HUES48 (cell line): Measurements from ENCODE around the gene OARD1.
"Not testable (repeated sequence)": the region's sequence is repeated elsewhere in the genome, so short reads cannot be mapped to it uniquely, and the experiment has no call there.

Experiments
- H3K27ac ChIP-seq: one replicate; pipeline ENCODE4 v1.7.0; 2013; ENCODE audit warnings: low read depth, low read length, inconsistent platforms
- H3K27me3 ChIP-seq: 2 replicates; pipeline ENCODE4 v1.6.1; 2013; ENCODE audit warnings: mild to moderate bottlenecking, low read length; ENCODE audit not compliant: control insufficient read depth, insufficient read depth
- H3K36me3 ChIP-seq: 2 replicates; pipeline ENCODE4 v1.6.1; 2013; ENCODE audit warnings: low read length; ENCODE audit not compliant: control insufficient read depth, insufficient read depth
- H3K4me1 ChIP-seq: 2 replicates; pipeline ENCODE4 v1.6.1; 2013; ENCODE audit warnings: mild to moderate bottlenecking, low read length; ENCODE audit not compliant: control insufficient read depth, insufficient read depth
- H3K4me3 ChIP-seq: 2 replicates; pipeline ENCODE4 v1.5.1; 2013; ENCODE audit warnings: mild to moderate bottlenecking, low read depth, low read length
- H3K9ac ChIP-seq: 2 replicates; pipeline ENCODE4 v1.6.1; 2013; ENCODE audit warnings: mild to moderate bottlenecking, low read depth, low read length, moderate library complexity
- H3K9me3 ChIP-seq: 2 replicates; pipeline ENCODE4 v1.6.1; 2013; ENCODE audit warnings: low read length; ENCODE audit not compliant: control insufficient read depth, insufficient read depth

The OARD1 gene

GRCh38 chr6:41023114-41023513 lies 49.0 kb downstream of the OARD1 start:
- Histone ChIP-seq H3K27ac (no peak overlapping the region), H3K4me3 (no peak overlapping the region), H3K27me3 (no peaks in the 10 kb centered on the region), H3K4me1 (peaks cover 9% of the 10 kb centered on the region), H3K36me3 (no peaks in the 10 kb centered on the region), H3K9me3 (no peaks in the 10 kb centered on the region), H3K9ac (no peak overlapping the region)

- no peak overlapping the region for H3K27ac ChIP-seq
- no peaks in the 10 kb centered on the region for H3K36me3 ChIP-seq
- no peak overlapping the region for H3K9ac ChIP-seq
- H3K4me3 ChIP-seq, result no peak overlapping the region
- H3K4me1 ChIP-seq, result peaks cover 8% of the 10 kb centered on the region
- H3K27me3 ChIP-seq, result no peaks in the 10 kb centered on the region
- no peaks in the 10 kb centered on the region for H3K9me3 ChIP-seq
These were observed 49.9 kb downstream of the OARD1 start for GRCh38 chr6:41022294-41022693.

GRCh38 chr6:41021832-41022231 lies 50.3 kb downstream of the OARD1 start:
- Histone ChIP-seq H3K27me3 (no peaks in the 10 kb centered on the region), H3K4me1 (peaks cover 3% of the 10 kb centered on the region; the same call in 1 of the 2 replicates), H3K27ac (no peak overlapping the region), H3K9ac (no peak overlapping the region), H3K4me3 (no peak overlapping the region), H3K36me3 (no peaks in the 10 kb centered on the region), H3K9me3 (no peaks in the 10 kb centered on the region)

- Histone ChIP-seq H3K36me3 (no peaks in the 10 kb centered on the region), H3K27ac (no peak overlapping the region), H3K27me3 (no peaks in the 10 kb centered on the region), H3K4me3 (no peak overlapping the region), H3K9me3 (no peaks in the 10 kb centered on the region), H3K4me1 (no peaks in the 10 kb centered on the region), H3K9ac (no peak overlapping the region)
These were observed 54.5 kb downstream of the OARD1 start for GRCh38 chr6:41017663-41018062.

- not testable (repeated sequence) for H3K36me3 ChIP-seq, H3K9me3 ChIP-seq, H3K27me3 ChIP-seq, H3K9ac ChIP-seq, H3K4me1 ChIP-seq, H3K4me3 ChIP-seq, H3K27ac ChIP-seq
These were observed 56.3 kb downstream of the OARD1 start for GRCh38 chr6:41015860-41016259.

- H3K27ac ChIP-seq, result no peak overlapping the region
- H3K4me1 ChIP-seq, result no peaks in the 10 kb centered on the region
- H3K4me3 ChIP-seq, result no peak overlapping the region
- H3K27me3 ChIP-seq, result no peaks in the 10 kb centered on the region
- H3K36me3 ChIP-seq, result no peaks in the 10 kb centered on the region
- H3K9me3 ChIP-seq, result no peaks in the 10 kb centered on the region
- H3K9ac ChIP-seq, result no peak overlapping the region
These were observed 57.4 kb downstream of the OARD1 start for GRCh38 chr6:41014780-41015179.
